NK-92 (cell line): Measurements from ENCODE around the gene DYRK1A.

ENCODE experiments used
- DNase-seq: peaks from one replicate; lab custom pipeline; 2025; ENCODE audit not compliant: unreplicated experiment; lab: John Stamatoyannopoulos, UW

Gene DYRK1A

DNA sequence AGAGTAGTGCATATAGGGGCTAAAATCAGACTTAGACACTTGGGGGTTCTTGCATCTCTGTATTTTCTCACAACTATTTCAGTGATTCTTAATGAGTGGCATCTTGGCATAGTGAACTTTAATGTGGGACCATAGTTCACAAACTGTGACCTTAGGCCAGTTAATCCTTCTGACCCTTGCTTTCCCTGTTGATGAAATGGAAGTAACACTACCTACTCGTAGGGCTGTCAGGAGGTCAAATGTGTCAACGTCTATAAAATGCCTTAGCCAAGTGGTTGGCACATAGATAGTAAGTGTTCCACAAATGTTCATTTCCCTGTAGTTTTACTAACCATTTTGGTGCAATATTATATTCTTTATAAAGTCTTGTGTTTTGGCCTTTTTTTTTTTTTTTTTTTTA lies 49.4 kb downstream of the DYRK1A start:
- no peak for DNase-seq

DNA sequence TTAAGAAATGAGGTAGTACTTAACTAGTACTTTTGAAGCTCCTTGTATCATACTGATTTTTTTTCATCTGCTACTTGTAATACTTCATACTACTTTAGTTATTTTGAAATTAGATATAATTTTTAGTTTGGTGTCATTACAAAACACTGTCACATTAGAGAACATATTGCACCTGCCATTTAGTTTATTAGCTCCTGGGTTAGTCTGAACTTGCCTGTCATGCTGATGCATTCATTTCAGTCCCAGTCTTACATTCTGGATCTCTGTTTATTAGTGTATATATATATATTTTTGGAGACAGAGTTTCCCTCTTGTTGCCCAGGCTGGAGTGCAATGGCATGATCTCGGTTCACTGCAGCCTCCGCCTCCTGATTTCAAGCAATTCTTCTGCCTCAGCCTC lies 50.3 kb downstream of the DYRK1A start:
- DNase-seq, result no peak

DNA sequence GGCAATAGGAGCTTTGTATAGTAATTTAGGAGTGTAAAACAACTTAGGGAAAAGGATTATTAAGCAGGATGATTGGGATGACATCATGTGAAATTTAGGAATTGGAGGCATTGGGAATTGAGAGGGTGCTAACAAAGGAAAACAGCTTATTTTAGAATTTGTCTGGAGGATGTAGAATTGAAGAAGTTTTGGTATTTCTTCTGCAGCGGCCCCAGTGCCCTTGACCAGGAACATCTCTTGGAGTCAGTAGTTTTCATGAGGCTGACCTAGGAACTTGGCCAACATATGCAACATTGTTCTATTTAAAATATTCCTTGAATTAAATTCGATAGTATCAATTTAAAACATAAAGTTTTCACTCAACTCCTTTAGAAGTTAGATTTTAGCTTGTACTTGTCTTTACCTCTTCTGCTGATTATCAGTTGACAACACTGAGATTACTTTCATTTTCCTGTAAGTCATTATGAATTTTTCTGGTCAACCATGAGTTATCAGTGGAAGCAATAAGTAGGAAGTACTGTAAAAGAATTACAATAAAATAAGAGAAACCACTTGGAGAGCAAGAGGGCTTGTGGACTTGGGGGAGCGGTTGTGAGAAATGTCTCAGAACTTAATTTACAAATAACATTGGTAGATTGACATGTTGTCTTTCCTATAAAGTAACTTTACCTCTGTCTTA lies 52.8 kb downstream of the DYRK1A start:
- DNase-seq, result no peak

DNA sequence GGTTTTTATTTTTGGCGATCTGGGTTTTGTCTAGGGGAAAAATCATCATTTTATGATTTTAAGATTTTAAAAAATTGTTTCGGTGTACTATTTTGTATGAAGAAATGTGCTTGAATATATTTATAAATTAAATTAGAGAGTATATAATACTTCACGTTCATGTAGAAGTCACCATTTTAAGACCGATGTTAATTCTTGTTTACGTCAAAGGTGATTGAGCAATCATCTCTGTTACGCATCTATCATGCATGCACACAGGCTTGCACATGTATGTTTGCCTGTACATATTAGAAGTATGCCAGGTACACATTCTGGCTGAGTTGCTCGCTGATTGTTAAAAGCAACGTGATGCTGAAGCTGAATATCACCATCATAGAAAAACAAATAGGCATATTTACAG lies 54.7 kb downstream of the DYRK1A start:
- no peak for DNase-seq

DNA sequence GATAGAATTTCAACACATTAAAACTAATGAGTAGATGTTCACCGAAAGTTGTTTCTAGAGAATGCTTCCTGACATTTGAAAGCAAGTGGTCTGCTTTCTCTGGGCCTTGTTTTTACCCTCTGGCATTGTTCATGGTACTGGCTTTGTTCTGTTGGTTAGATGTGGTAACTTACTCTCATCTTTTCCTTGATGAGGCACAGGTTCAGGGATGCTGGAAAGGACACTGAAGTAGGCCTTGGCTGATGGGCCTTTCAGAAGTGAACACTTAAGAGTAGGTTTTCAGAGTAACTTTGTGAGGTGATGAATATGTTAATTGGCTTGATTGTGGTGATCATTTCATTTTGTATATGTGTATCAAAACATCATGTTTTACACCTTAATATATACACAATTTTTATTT lies 55.8 kb downstream of the DYRK1A start:
- no peak for DNase-seq

DNA sequence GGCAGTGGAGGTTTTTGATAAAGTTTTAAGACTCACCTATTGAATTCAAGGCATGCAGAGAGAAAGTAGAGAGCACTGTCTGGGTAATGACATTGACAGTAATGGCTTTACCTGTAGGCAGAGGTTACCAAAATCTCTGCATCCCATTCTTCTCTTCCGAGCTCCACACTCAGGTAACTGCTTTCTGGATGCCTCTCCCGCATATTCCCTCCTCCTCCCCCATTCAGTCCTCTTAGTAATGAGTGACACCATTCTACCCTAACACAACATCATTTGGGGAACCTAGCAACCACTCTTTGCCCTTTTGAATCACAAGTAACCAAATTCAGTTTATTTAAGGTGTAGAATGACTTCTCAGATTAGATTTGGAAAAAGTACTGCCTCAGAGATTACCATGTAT lies 56.5 kb downstream of the DYRK1A start:
- no peak for DNase-seq

DNA sequence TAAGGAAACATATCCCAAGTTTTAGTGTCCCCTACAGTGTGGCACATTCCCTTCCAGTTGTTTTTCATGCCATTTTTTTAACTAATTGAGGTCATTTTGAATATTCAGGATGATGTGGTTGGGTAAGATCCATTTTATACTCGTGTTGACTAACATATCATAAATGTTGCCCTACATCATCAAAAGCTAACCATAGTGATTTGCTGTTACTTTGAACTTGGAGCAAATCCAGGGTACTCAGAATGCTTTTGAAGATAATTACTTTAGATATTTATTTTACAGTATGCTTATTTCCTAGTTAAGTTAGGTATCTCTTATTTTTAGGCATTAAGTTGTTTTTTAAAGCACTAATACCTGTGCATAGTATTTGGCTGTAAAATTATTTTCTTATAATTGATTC lies 57.8 kb downstream of the DYRK1A start:
- DNase-seq, result no peak

DNA sequence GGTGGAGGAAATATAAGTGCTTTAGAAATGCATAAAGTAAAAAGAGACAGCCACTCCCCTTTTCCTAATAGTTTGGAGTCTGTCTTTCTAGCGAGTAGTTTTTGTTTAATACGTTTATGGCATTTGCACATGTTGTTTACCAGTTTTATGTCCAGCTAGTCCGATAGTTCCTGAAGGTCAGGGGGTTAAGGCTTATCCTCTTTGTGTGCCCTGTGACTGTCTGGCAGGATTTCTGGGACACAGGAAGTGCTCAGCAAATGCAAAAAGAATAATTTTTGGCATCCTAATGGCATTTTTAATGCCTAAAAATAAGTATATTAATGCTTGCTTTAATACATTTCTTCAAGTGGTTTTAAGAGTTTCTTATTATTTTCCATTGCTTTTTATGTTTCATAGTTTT lies 58.4 kb downstream of the DYRK1A start:
- DNase-seq, result no peak

DNA sequence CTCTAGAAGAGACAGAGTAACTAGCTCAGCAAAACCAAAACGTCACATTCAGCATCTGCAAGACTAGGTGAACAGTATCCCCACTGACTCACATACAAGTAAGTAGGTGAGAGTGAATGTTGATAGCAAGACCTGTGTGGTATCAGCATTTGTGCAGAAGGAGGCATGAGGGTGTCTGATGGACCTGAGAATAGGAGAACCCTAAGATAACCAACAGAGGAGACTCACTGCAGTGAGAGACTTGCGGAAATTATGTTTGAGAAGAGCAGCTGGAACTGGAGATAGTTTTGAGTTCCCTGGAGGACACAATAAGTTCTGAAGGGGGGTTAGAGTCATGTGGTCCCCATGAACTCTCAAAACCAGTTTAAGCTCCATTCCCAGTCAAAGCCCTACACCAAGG lies 59.1 kb downstream of the DYRK1A start:
- no peak for DNase-seq

DNA sequence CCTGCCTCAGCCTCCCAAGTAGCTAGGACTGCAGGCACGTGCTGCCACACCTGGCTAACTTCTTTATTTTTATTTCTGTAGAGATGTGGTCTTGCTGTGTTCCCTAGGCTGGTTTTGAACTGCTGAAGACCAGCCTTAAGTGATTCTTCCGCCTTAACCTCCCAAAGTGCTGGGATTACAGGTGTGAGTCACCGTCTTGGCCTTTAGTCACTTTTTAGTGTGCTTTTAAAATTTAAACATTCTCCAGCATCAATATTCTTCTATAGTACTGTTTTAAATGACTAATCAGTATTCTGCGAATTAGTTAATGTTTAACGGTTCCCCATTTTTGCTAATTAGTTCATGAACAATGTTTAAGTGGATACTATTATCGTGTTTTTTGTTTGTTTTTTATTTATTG lies 60.6 kb downstream of the DYRK1A start:
- no peak for DNase-seq

DNA sequence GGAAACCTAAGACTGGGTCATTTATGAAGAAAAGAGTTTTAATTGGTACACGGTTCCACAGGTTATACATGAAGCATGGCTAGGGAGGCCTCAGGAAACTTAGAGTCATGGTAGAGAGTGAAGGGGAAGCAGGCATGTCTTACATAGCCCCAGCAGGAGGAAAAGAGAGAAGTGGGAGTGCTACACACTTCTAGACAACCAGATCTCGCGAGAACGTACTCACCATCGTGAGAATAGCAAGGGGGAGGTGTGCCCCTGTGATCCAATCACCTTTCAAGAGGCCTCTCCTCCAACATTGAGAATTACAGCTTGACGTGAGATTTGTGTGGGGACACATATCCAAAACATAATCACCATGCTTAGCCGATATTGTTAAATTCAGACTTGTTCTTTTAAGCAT lies 62.8 kb downstream of the DYRK1A start:
- no peak for DNase-seq

DNA sequence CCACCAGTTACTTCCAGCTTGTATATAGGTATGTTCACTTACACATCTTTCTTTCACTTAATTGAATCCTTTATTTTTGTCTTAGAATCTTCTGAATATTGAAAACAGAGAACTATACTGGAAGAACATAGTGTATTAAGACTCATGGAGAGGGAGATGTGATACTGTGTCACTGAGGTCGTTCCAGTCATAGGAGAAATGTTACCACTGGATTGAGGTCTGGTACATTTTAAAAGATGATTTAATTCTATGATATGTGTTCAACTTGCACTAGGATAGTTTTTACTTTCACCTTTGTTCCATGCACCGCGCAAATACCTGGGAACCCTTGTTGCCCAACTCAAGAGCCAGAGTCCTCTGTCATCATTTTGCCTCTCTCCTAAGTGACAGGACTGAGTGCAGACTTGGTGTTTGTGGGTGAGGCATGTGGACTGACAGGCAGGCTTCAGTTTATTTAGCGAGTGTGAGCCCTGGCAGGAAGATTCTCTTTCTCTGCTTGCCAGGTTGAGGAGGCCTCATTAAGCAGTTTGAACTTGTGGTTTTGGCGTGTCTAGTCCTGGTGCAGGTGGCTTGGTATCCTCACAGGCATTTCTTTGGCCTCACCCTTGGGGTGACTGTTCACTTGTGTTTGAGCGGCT lies 63.7 kb downstream of the DYRK1A start:
- no peak for DNase-seq

DNA sequence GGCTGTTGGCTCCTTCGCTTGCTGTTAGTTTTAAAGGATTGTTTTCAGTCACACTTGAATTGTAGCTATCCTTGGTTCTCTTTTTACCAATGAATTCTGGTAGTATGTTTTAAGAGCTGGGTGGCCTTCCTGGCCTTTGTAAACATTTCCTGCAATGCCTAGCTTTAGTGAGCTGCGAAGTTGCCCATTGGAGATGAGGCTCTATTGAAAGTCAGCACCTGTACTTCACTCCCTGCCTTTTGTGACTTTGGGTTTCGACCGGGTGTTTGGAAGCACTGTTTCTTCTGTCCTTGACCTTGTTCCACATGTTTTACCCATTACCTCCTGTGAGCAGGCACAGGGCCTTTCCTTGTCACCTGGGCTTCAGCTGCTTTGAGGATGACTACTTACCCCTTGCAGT lies 64.7 kb downstream of the DYRK1A start:
- no peak for DNase-seq

DNA sequence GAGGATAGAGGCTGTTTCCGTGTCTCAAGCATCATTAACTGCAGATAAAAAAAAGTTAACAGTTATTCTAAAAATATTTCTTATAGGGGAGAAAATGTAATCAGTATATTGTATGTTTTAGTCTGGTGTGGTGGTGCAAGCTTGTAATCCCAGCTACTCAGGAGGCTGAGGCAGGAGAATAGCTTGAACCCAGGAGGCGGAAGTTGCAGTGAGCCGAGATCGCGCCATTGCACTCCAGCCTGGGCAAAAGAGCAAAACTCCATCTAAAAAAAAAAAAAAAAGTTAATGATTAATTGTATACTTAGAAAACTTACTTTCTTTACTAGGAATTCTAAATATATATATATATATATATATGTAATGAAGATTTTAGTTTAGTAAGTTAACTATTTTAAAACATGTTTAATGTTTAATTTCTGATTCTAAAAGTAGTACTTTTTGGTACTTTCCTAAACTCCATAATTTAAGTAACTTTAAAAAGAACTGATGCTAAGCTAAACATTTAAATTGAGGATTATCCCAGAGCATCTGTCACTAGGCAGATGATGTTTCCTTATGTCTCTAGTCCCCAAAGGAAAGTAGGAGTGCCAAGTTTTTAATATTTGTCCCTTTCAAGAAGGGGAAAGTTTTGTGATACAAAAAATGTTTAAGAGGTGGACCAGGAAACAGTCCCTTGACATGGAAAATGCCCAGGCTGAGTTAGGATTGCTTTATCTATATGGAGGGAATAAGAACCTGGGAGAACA lies 66.3 kb downstream of the DYRK1A start:
- no peak for DNase-seq

DNA sequence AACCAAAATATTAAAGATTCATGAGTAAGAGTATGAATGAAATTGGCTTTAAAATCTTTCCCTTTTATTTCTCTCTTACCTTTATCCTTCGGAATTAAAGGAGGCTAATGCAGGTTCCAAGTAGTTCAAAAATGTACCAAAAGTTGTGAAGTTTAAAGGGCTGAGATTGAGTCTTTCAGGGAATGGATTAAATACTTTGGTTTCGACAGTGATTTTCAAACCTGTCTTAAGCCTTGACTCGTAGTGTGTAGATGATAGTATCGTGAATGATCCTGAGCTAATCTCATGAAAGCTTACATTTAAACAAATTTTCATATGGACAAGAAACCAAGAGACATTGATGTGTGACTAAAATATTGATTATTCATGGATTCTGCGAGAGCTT lies 66.9 kb downstream of the DYRK1A start:
- DNase-seq, result no peak

DNA sequence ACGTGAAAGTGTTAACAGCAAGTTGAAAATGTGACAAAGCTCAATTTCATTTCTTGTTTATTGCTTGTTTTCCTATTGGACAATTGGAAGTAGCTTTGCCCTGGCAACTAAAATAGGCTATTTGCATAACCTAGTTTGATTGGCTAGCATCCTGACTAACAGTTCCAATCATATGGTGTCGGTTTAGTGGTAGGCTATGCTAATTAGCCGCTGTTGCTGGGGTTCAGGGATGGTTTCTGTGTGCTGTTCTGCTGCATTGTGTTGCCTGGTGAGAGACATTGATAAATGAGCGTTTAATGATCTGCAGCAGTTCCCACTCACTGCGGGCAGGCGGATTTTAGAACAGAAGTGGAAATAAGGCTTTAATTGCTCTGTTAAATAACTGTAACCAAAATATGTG lies 68.5 kb downstream of the DYRK1A start:
- no peak for DNase-seq

DNA sequence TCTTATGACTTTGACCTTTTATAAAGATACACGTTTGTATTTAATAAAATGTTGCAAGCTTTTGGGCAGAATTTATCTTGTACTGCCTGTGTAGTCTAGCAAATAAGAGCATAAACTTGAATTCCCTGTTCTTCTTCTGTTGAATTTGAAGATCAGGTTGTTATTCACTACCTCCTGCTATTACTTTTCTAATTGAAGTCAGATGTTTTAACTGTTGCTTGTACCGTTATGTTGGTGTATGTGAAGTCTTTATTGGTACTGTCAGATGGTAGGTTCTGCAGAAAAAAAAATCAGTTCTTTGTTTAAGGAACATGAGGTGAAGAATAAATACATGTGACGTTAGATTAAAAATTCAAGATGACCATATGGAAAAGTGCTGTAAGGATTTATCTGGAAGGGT lies 69.1 kb downstream of the DYRK1A start:
- DNase-seq, result no peak

DNA sequence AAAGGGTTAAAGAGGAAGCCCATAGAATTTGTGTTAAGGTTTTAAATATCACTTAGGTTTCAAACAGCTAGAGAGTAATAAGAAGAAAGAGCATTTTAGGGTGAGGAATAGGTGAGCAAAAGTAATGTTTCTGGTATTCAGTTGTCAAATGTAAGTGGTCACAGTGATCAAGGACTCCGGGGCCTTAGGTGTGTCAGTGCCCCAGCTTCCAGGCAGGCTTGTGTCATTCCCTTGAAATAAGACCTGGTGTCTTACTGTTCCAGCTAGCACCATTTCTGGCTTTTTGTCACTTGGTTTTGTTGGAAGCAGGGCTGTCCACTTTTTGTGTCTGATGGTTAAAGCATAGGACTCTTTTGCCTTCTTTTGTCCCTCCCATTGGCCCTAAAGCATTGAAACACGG lies 69.6 kb downstream of the DYRK1A start:
- no peak for DNase-seq

DNA sequence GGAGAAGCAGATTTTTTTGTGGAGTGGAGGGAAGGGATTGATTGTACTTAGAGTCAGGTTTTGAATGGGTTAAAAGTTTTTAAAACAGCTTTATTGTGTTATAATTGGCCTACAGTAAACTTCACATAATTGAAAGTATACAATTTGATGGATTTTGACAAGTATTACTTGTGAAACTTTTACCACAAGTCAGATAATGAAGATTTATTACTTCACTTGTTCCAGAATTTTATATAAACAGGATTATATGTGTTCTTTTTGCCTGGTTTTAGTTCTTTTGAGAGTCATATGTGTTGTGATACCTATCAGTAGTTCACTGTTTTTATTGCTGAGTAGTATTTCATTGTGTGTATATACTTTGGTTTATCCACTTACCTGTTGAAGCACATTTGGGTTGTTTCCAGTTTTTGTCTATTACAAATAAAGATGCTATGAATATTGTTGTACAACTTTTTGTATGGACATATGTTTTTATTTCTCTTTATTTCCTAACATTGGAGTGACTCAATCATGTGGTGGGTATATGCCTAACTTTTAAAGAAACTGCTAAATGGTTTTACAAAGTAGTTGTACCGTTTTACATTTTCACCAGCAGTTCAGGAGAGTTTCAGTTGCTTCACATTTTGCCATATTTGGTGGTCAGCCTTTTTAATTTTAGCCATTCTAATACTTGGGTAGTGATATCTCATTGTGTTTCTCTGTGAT lies 71.0 kb downstream of the DYRK1A start:
- no peak for DNase-seq

DNA sequence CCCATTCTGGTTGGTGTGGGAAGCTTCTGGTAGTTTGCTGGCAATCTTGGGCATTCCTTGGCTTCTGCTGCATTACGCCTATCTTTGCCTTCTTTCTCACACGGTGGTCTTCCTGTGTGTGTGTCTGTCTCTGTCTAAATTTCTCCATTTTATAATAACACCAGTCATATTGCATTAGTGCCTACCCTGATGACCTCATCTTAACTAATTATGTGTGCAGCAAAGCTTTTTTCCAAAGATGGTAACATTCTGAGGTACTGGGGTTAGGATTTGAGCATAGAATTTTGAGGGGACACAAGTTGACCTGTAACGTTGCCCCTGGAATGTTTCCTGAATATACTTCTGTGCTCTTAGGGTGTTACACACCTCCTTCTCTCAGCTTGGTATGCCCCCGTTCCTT lies 77.1 kb downstream of the DYRK1A start:
- DNase-seq, result no peak

DNA sequence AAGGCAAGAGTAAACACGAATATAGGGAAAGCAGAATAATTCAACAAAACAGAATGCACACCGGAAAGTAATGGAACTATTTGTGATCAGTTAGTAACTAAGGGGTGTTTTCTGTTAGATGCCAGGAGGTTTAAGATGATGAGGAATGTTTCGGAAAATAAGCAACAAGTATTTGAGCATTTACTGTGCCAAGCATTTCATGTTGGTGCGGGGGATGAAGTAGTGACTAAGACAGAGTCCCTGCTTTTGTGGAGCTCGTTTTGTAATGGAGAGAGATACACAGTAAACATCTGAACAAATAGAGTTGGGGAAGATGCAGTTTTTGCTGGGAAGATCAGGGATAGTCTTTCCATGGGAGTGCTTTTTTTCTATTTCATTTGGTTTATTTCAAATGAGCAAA lies 78.7 kb downstream of the DYRK1A start:
- no peak for DNase-seq

DNA sequence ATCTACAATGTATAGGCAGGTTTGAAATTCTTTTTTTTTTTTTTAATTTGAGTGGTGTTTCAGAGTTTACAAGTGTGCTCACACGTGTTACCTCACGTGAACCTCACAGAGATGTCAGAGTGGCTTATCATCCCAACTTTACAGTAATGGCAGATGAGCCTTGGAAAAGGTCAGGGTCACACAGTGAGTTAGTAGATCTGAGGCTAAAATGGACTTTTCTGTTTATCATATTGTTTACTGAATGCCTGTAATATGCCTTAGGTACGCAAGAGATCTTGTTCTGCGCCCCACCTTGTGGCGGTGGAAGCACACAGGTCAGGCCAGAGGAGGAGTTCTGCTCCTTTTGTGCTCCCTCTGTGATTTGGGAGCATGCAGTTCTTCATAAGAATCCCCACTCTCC lies 80.0 kb downstream of the DYRK1A start:
- DNase-seq, result no peak
